Urinary bladder (tissue), 4 donors: ENCODE data around the gene KCNH4. TPM values are rescaled to one million over a fixed set of nuclear protein-coding genes. Genes with fewer than 3 reads are reported as not detected.
A peak's percentile ranks its signal among the peaks of the same experiment; 100 is the strongest.

Experiments
- DNase-seq: peaks from one replicate; pipeline ENCODE4 v3.0.0-alpha.2; 2015; ENCODE audit errors: extremely low spot score
- H3K27ac ChIP-seq: one replicate; pipeline ENCODE4 v1.5.1; 2013; ENCODE audit warnings: low read depth, mild to moderate bottlenecking, moderate library complexity
- H3K36me3 ChIP-seq: one replicate; pipeline ENCODE4 v1.6.1; 2013; ENCODE audit warnings: mild to moderate bottlenecking, moderate library complexity; ENCODE audit not compliant: insufficient read depth
- H3K4me1 ChIP-seq: one replicate; pipeline ENCODE4 v1.6.1; 2013; ENCODE audit warnings: mild to moderate bottlenecking, moderate library complexity; ENCODE audit not compliant: insufficient read depth
- H3K4me3 ChIP-seq: one replicate; pipeline ENCODE4 v1.5.1; 2013; ENCODE audit warnings: low read depth, low read length
- WGBS: extraction: QIAGEN DNeasy Blood & Tissue Kit; methylation state at CpG from one replicate; pipeline ENCODE4 v1.1.7; 2013; 5-methylcytosine and 5-hydroxymethylcytosine counted together
- polyA plus RNA-seq: library from polyadenylated mRNA; stranded (reverse); fragments of 200-250 nt; gene quantifications from one replicate; pipeline ENCODE4 v1.2.3, GENCODE V29; 2013
- total RNA-seq: library from RNA; depleted of rRNA; stranded (reverse); fragments of >200 nt; gene quantifications from one replicate; pipeline ENCODE4 v1.2.3, GENCODE V29; 2014
- donor health status: healthy with polysubstance abuse.
- donor health status: healthy.

KCNH4 gene
- total and polyA plus RNA-seq, 2 donors: 0.49 to 0.79 TPM

- DNase-seq: no peak
- Histone ChIP-seq H3K36me3 (no peaks in the 10 kb centered on the region), H3K4me3 (no peak overlapping the region), H3K4me1 (no peaks in the 10 kb centered on the region), H3K27ac (no peak overlapping the region)
- WGBS: 96% methylated on average over 5 of the region's 5 CpGs
Measured at GRCh38 chr17:42202696-42203095, 21.8 kb upstream of the KCNH4 start.

GRCh38 chr17:42202159-42202558 is 21.2 kb upstream of the KCNH4 start:
- 95% methylated on average over 6 of the region's 6 CpGs for WGBS
- no peaks in the 10 kb centered on the region for H3K36me3 ChIP-seq
- H3K4me3 ChIP-seq: no peak overlapping the region
- DNase-seq: no peak
- no peak overlapping the region for H3K27ac ChIP-seq
- no peaks in the 10 kb centered on the region for H3K4me1 ChIP-seq

DNA sequence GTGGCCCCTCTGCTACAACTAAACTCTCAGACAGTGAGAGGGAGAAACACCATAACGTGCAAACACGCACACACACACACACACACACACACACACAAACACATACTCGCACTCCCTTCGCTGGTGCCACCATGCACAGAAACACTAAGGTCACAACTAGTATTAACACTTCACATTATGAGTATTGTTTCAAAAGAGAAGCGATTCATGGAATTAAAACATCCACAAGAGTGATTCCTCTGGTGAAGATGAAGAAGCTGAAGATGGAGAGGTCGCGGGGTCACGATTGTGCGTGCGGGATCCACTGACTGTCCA is 20.5 kb upstream of the KCNH4 start:
- no peak overlapping the region for H3K4me3 ChIP-seq
- no peaks in the 10 kb centered on the region for H3K36me3 ChIP-seq
- no peak overlapping the region for H3K27ac ChIP-seq
- no peak for DNase-seq
- no peaks in the 10 kb centered on the region for H3K4me1 ChIP-seq
- WGBS: 87% methylated on average over 10 of the region's 10 CpGs

GRCh38 chr17:42200706-42201457 is 19.9 kb upstream of the KCNH4 start:
- no peak overlapping the region for H3K4me3 ChIP-seq
- 61% methylated on average over 14 of the region's 14 CpGs for WGBS
- no peaks in the 10 kb centered on the region for H3K36me3 ChIP-seq
- no peak for DNase-seq
- H3K4me1 ChIP-seq: no peaks in the 10 kb centered on the region
- no peak overlapping the region for H3K27ac ChIP-seq

GRCh38 chr17:42199416-42200011 is 18.6 kb upstream of the KCNH4 start:
- WGBS: 79% methylated on average over 12 of the region's 12 CpGs
- no peak for DNase-seq
- H3K4me1 ChIP-seq: peaks cover under 1% of the 10 kb centered on the region
- no peak overlapping the region for H3K4me3 ChIP-seq
- no peak overlapping the region for H3K27ac ChIP-seq
- no peaks in the 10 kb centered on the region for H3K36me3 ChIP-seq

GRCh38 chr17:42198897-42199296 is 18.0 kb upstream of the KCNH4 start:
- Histone ChIP-seq H3K27ac (no peak overlapping the region), H3K4me1 (peaks cover 2% of the 10 kb centered on the region), H3K4me3 (no peak overlapping the region), H3K36me3 (no peaks in the 10 kb centered on the region)
- 75% methylated on average over 4 of the region's 4 CpGs for WGBS
- no peak for DNase-seq

- H3K27ac ChIP-seq: no peak overlapping the region
- no peak for DNase-seq
- H3K4me1 ChIP-seq: peaks cover 2% of the 10 kb centered on the region
- no peaks in the 10 kb centered on the region for H3K36me3 ChIP-seq
- no peak overlapping the region for H3K4me3 ChIP-seq
- 93% methylated on average over 8 of the region's 8 CpGs for WGBS
Measured at GRCh38 chr17:42197564-42198156, 16.7 kb upstream of the KCNH4 start.

DNA sequence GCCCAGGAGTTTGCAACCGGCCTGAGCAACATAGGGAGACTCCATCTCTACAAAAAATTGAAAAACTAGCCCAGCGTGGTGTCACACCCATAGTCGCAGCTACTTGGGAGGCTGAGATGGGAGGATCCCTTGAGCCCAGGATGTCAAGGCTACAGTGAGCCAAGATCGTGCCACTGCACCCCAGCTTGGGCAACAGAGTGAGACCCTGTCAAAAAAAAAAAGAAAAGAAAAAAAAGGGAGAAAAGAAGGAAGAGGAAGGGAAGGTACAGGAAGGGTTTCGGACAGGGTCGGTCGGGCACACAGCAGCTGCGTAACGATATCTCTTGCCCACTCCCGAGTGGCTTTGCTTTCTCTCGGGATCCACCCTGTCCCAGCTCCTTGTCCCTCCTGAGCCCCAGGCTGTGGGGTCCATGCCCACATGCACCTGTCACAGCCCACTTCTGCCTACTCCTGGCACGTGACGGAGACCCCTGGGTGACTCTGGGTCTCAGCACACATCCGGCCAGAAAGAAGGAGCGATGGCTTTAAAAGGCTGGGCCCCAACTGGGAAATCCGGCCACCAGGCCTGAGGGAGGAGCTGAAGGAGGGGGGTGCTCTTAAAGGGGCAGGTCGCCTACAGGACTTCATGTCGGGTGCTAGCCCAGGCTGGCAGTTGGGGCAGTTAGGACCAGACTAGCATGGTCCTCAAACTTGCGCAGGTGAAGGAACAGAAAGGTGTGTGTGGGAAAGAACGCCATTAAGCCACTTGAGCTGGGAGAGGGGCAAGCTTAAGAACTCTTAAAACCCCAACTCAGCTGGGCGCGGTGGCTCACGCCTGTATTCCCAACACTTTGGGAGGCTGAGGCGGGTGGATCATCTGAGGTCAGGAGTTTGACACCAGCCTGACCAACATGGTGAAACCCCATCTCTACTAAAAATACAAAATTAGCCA is 13.3 kb upstream of the KCNH4 start, which contains the start of gene GHDC:
Gene GHDC (minus strand): TSS at position 526 of the 931 bp plus-strand sequence. CDS start 913 bp downstream, outside the sequence.
- Histone ChIP-seq H3K4me3 (peak within 1 kb of the TSS; percentile 63), H3K27ac (peak within 1 kb of the TSS; percentile 63), H3K36me3 (no peaks in the 10 kb centered on the region), H3K4me1 (peaks cover 2% of the 10 kb centered on the region)
- peak; percentile 70 for DNase-seq
- WGBS: 27% methylated on average over 24 of the region's 24 CpGs

DNA sequence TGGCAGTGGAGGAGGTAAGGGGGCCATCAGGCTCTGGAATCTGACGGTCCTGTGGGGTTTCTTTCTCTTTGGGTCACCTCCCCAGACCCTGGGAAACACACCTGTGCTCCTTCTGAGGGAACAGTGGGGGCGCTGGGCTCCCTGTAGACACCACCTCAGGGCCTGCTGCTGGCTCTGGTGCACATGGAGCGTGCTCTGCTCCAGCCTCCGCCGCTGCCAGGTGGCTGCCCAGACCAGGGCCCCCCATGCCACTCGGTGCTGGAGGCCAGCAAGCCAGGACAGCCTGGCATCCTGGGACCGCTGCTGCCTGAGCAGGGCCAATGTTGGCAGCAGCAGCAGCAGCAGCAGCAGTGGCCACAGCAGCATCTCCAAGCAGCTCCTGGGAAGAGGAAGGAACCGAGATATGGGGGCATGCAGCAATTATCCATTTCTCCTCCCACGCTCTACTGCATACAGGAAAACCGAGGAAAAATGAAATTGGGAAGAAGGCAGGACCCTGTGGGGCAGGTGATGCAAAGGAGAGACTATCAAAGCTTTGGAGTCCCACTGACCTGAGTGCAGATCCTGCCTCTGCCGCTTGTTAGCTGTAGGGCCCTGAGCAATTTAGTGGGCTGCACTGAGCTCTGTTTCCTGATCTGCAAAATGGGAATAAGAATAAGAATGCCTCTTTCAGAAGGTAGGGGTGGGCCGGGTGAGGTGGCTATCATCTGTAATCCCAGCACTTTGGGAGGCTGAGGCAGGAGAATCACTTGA is 12.4 kb upstream of the KCNH4 start:
- no peak for DNase-seq
- WGBS: 82% methylated on average over 12 of the region's 12 CpGs
- Histone ChIP-seq H3K36me3 (no peaks in the 10 kb centered on the region), H3K4me3 (peak overlapping the region; percentile 63), H3K4me1 (peaks cover 2% of the 10 kb centered on the region), H3K27ac (no peak overlapping the region)

- no peak for DNase-seq
- H3K36me3 ChIP-seq: no peaks in the 10 kb centered on the region
- H3K27ac ChIP-seq: no peak overlapping the region
- peaks cover 2% of the 10 kb centered on the region for H3K4me1 ChIP-seq
- no peak overlapping the region for H3K4me3 ChIP-seq
- 92% methylated on average over 23 of the region's 23 CpGs for WGBS
Measured at GRCh38 chr17:42192189-42193126, 11.5 kb upstream of the KCNH4 start.

GRCh38 chr17:42191275-42191608 is 10.3 kb upstream of the KCNH4 start:
- peaks cover 2% of the 10 kb centered on the region for H3K4me1 ChIP-seq
- no peak overlapping the region for H3K27ac ChIP-seq
- no peak for DNase-seq
- H3K36me3 ChIP-seq: no peaks in the 10 kb centered on the region
- no peak overlapping the region for H3K4me3 ChIP-seq
- 93% methylated on average over 5 of the region's 5 CpGs for WGBS
